T-helper 1 cell treated with Interleukin-12 subunit alpha and Interleukin-12 subunit beta and Interleukin-4 antibody, amounts not matched to agents 30 μg/mL and 1 μg/mL, for 36 hours (primary cell): ENCODE measurements around the gene LRP1.

ENCODE experiments used
- H3K27ac Mint-ChIP-seq: one replicate; pipeline ENCODE4 v1.8.0; 2021; ENCODE audit warnings: mild to moderate bottlenecking, mixed read lengths
- H3K27me3 Mint-ChIP-seq: one replicate; pipeline ENCODE4 v1.8.0; 2021; ENCODE audit warnings: low read depth, mixed read lengths
- H3K36me3 Mint-ChIP-seq: one replicate; pipeline ENCODE4 v1.8.0; 2021; ENCODE audit warnings: low read depth, mixed read lengths
- H3K4me1 Mint-ChIP-seq: one replicate; pipeline ENCODE4 v1.8.0; 2021; ENCODE audit warnings: low read depth, mixed read lengths
- H3K4me3 Mint-ChIP-seq: one replicate; pipeline ENCODE4 v1.8.0; 2021; ENCODE audit warnings: mild to moderate bottlenecking, moderate library complexity, mixed read lengths
- H3K9me3 Mint-ChIP-seq: one replicate; pipeline ENCODE4 v1.8.0; 2021; ENCODE audit warnings: mixed read lengths

The LRP1 gene

DNA sequence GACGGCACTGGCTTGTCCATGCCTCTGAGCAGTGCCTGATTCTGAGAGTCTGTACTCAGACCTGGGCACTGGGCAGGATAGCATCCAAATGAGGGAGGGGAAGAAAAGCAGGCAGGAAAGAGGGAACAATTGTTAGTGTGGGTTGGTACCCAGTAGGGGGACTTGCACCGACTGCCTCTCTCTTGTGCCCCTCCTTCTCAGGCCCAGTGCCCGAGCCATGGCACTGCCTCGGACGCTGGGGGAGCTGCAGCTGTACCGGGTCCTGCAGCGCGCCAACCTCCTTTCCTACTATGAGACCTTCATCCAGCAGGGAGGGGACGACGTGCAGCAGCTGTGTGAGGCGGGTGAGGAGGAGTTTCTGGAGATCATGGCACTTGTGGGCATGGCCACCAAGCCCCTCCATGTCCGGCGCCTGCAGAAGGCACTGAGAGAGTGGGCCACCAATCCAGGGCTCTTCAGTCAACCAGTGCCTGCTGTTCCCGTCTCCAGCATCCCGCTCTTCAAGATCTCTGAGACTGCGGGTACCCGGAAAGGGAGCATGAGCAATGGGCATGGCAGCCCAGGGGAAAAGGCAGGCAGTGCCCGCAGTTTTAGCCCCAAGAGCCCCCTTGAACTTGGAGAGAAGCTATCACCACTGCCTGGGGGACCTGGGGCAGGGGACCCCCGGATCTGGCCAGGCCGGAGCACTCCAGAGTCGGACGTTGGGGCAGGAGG, 37.2 kb upstream of the LRP1 start:
- peaks cover 43% of the 10 kb centered on the region for H3K4me1 Mint-ChIP-seq
- H3K4me3 Mint-ChIP-seq, result peak overlapping the region; percentile 47
- no peaks in the 10 kb centered on the region for H3K27me3 Mint-ChIP-seq
- H3K27ac Mint-ChIP-seq, result peak overlapping the region; percentile 52
- H3K36me3 Mint-ChIP-seq, result peaks cover 20% of the 10 kb centered on the region
- no peaks in the 10 kb centered on the region for H3K9me3 Mint-ChIP-seq

- Mint-ChIP-seq H3K9me3 (no peaks in the 10 kb centered on the region), H3K27me3 (no peaks in the 10 kb centered on the region), H3K27ac (no peak overlapping the region), H3K36me3 (peaks cover 28% of the 10 kb centered on the region), H3K4me3 (no peak overlapping the region), H3K4me1 (peaks cover 39% of the 10 kb centered on the region)
These were observed 36.4 kb upstream of the LRP1 start for GRCh38 chr12:57091638-57092528.

GRCh38 chr12:57092529-57092862, 35.8 kb upstream of the LRP1 start:
- no peaks in the 10 kb centered on the region for H3K27me3 Mint-ChIP-seq
- peak overlapping the region; percentile 43 for H3K27ac Mint-ChIP-seq
- H3K9me3 Mint-ChIP-seq, result no peaks in the 10 kb centered on the region
- no peak overlapping the region for H3K4me3 Mint-ChIP-seq
- peaks cover 39% of the 10 kb centered on the region for H3K4me1 Mint-ChIP-seq
- peaks cover 32% of the 10 kb centered on the region for H3K36me3 Mint-ChIP-seq

DNA sequence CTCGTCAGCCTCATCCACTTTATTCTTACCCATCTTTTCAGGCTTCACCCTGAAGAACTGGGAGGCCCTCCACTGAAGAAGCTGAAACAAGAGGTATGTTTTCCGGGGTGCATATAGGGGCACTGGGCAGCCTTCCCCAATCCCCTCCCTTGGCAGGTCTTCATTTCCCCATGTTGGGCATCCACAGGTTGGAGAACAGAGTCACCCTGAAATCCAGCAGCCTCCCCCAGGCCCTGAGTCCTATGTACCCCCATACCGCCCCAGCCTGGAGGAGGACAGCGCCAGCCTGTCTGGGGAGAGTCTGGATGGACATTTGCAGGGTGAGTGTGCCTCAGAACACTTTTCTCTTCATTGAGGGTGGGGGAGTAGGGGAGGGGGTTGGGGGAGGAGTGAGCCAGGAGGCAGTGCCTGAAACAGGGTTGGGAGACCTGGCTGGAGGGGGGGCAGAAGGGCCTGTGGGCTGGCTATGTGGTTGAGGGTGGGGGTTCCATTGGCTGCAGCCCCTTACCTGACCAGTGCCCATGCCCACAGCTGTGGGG, 35.3 kb upstream of the LRP1 start:
- no peak overlapping the region for H3K4me3 Mint-ChIP-seq

DNA sequence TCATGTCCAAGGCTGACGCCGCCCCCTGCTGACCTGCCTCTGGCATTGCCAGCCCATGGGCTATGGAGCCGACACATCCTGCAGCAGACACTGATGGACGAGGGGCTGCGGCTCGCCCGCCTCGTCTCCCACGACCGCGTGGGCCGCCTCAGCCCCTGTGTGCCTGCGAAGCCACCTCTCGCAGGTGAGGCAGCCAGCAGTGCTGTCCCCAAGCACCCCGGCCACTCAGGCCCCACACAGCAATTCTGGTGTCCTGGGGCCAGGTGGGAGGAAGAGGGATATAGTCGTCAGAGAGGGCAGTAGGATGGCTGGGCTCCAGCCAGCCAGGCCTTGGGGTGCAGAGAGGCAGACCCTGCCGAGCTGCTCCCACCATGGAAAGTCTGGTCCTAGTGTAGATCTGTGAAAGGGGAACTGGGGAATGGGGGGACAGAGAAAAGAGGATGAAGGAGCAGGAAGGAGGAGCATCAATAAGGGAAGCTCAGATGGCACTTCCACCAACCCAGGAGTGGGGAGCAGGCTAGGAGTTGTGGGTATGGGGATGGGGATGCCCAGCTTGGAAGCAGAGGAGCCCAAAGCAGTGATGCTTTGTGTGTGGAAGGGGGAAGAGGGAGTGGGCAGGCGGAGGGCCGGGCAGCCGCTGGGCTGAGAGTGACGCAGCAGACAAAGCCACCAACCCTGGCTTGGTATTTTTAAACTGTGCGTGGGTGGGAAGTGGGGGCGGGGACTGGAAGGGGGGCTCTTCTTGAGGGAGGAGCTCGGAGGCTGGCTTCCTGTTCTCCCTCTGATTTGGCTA, 34.7 kb upstream of the LRP1 start:
- Mint-ChIP-seq H3K36me3 (peaks cover 36% of the 10 kb centered on the region), H3K27me3 (no peaks in the 10 kb centered on the region), H3K4me3 (peak overlapping the region; percentile 54), H3K4me1 (peaks cover 31% of the 10 kb centered on the region), H3K27ac (peak overlapping the region; percentile 81), H3K9me3 (no peaks in the 10 kb centered on the region)

More for the DNA sequence above, 35.3 kb upstream of the LRP1 start:
- Mint-ChIP-seq H3K4me1 (peaks cover 36% of the 10 kb centered on the region), H3K9me3 (no peaks in the 10 kb centered on the region), H3K36me3 (peaks cover 33% of the 10 kb centered on the region), H3K27ac (peak overlapping the region; percentile 43), H3K27me3 (no peaks in the 10 kb centered on the region)

DNA sequence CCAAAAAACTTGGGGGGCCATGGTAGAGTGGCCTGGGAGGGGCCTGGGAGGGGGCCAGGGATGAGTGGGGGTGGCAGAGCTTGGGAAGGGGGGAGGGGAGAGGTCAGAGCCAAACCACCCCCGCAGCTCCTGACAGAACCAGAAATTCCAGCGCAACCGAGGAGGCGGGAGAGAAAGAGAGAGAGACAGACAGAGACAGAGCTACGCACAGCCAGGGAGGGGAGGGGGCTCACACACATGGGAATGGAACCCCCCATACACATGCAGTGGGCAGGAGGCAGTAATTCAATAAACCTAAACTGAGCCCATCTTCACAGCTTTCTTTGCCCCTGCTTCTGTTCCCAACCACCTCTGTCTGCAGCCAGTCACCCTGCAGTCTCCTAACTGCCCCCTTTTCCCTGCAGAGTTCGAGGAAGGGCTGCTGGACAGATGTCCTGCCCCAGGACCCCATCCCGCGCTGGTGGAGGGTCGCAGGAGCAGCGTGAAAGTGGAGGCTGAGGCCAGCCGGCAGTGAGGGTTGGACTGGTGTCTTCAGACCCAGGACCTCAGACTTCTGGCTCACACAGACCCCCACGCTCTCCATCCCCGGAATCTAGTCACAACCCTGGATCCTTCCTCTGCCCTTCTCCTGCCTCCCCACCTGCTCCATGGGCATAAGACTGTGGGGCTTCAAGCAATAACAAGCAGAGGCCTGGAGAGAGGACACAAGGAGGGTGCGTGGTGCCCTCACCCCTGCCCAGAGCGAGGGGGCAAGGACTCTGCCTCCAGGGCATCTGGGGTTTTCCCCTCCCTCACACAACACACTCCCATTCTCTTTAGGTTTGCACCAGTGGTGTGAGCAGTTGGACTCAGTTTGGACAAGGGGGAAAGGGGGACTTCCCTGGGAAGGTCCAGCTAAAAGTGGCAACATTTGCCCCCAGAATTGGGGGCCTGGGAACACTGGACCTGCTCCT, 33.8 kb upstream of the LRP1 start:
- no peak overlapping the region for H3K4me3 Mint-ChIP-seq
- no peaks in the 10 kb centered on the region for H3K9me3 Mint-ChIP-seq
- peak overlapping the region; percentile 41 for H3K27ac Mint-ChIP-seq
- peaks cover 43% of the 10 kb centered on the region for H3K36me3 Mint-ChIP-seq
- peaks cover 35% of the 10 kb centered on the region for H3K4me1 Mint-ChIP-seq
- no peaks in the 10 kb centered on the region for H3K27me3 Mint-ChIP-seq

- Mint-ChIP-seq H3K4me3 (no peak overlapping the region), H3K9me3 (no peaks in the 10 kb centered on the region), H3K27me3 (no peaks in the 10 kb centered on the region), H3K36me3 (peaks cover 45% of the 10 kb centered on the region), H3K27ac (no peak overlapping the region), H3K4me1 (peaks cover 31% of the 10 kb centered on the region)
These were observed 32.8 kb upstream of the LRP1 start for GRCh38 chr12:57095440-57095839.

DNA sequence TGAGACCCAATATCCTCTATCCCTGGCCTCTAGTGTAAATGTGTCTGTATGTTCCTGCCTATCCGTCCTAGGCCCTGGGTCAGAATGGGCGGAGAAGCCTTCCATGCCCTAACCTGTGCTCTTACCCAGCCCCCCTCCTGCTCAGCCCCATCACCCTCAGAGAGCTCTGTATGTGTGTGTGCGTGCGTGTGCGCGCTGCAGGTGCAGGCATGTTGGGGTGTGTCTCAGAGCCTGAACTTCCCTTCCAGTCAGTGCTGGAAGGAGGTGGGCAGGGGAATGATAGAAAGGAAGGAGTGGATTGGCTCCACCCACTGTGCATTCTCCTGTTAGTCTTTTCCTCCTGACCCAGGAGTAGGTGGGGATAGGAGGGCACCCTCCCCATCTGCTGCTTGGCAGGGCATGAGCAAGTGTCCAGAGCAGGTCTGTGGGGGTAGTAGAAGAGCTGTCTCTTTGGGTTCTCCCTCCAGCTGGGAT, 32.1 kb upstream of the LRP1 start:
- H3K27ac Mint-ChIP-seq, result peak overlapping the region; percentile 52
- H3K36me3 Mint-ChIP-seq, result peaks cover 45% of the 10 kb centered on the region
- H3K4me3 Mint-ChIP-seq, result no peak overlapping the region
- H3K9me3 Mint-ChIP-seq, result no peaks in the 10 kb centered on the region
- H3K4me1 Mint-ChIP-seq, result peaks cover 28% of the 10 kb centered on the region
- H3K27me3 Mint-ChIP-seq, result no peaks in the 10 kb centered on the region

- Mint-ChIP-seq H3K4me1 (peaks cover 26% of the 10 kb centered on the region), H3K9me3 (no peaks in the 10 kb centered on the region), H3K4me3 (no peak overlapping the region), H3K27ac (peak overlapping the region; percentile 8), H3K27me3 (no peaks in the 10 kb centered on the region), H3K36me3 (peaks cover 42% of the 10 kb centered on the region)
These were observed 31.3 kb upstream of the LRP1 start for GRCh38 chr12:57096748-57097553.

DNA sequence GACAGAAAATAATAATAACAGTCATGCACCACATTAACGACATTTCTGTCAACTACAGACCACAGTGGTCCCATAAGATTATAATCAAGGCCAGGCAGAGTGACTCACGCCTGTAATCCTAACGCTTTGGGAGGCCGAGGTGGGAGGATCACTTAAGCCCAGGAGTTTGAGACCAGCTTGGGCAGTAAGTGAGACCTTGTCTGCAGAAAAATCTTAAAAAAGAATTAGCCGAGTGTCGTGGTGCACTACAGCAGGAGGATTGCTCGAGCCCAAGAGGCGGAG, 30.8 kb upstream of the LRP1 start:
- Mint-ChIP-seq H3K27ac (no peak overlapping the region), H3K4me3 (no peak overlapping the region), H3K36me3 (peaks cover 44% of the 10 kb centered on the region), H3K9me3 (no peaks in the 10 kb centered on the region), H3K27me3 (no peaks in the 10 kb centered on the region), H3K4me1 (peaks cover 25% of the 10 kb centered on the region)

DNA sequence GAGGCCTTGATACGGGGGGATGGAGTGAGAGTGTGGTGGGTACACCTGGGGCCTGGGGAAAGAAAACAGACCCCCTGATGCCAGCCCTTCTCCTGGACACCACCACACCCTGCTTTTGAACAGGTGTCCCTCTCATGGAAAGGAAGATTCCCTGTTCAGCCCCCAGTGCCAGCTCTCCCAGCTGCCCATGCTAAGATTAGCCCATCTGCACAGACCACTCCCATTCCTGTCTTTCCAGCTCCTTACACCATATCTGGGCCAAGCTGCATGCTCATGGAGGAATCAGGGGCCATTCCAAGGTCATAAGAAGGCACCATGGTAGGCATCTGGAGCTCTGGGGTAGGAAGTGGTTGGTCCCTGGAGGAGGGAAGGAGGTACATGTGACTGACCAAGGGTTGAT, 29.7 kb upstream of the LRP1 start:
- H3K4me1 Mint-ChIP-seq, result peaks cover 17% of the 10 kb centered on the region
- no peaks in the 10 kb centered on the region for H3K27me3 Mint-ChIP-seq
- H3K9me3 Mint-ChIP-seq, result no peaks in the 10 kb centered on the region
- no peak overlapping the region for H3K4me3 Mint-ChIP-seq
- H3K36me3 Mint-ChIP-seq, result peaks cover 38% of the 10 kb centered on the region
- H3K27ac Mint-ChIP-seq, result no peak overlapping the region

- Mint-ChIP-seq H3K27ac (no peak overlapping the region), H3K4me1 (peaks cover 14% of the 10 kb centered on the region), H3K9me3 (no peaks in the 10 kb centered on the region), H3K4me3 (no peak overlapping the region), H3K27me3 (no peaks in the 10 kb centered on the region), H3K36me3 (peaks cover 39% of the 10 kb centered on the region)
These were observed 29.1 kb upstream of the LRP1 start for GRCh38 chr12:57099047-57099714.
